Type B pancreatic cell (in vitro differentiated cells): ENCODE data around the gene OSBPL1A. TPM values are rescaled to one million over a fixed set of nuclear protein-coding genes. Genes with fewer than 3 reads are reported as not detected.

ENCODE experiments used
- DNase-seq: peaks from one replicate; pipeline ENCODE4 v3.0.0; 2021; ENCODE audit warnings: mixed read lengths; ENCODE audit not compliant: unreplicated experiment; ENCODE audit errors: extremely low spot score
- H3K27ac Mint-ChIP-seq: 2 replicates; pipeline ENCODE4 v1.8.0; 2021; ENCODE audit warnings: mild to moderate bottlenecking, mixed read lengths
- H3K27me3 Mint-ChIP-seq: 2 replicates; pipeline ENCODE4 v1.8.0; 2021; ENCODE audit warnings: mixed read lengths
- H3K36me3 Mint-ChIP-seq: 2 replicates; pipeline ENCODE4 v1.8.0; 2021; ENCODE audit warnings: mixed read lengths
- H3K4me1 Mint-ChIP-seq: one replicate; pipeline ENCODE4 v1.8.0; 2021; ENCODE audit warnings: mixed read lengths; ENCODE audit not compliant: unreplicated experiment
- H3K4me3 Mint-ChIP-seq: 2 replicates; pipeline ENCODE4 v1.8.0; 2021; ENCODE audit warnings: mild to moderate bottlenecking, mixed read lengths
- H3K9me3 Mint-ChIP-seq: 2 replicates; pipeline ENCODE4 v1.8.0; 2021; ENCODE audit warnings: mixed read lengths
- total RNA-seq: library from RNA; stranded (reverse); gene quantifications from 2 replicates; pipeline ENCODE4 v1.2.1, GENCODE V29; 2021; ENCODE audit warnings: low replicate concordance
- TF ChIP-seq, protein P1 (sequence below): fragments of 200-600 bp; sonication (generic); conservative IDR thresholded peaks from 2 replicates; pipeline ENCODE4 v1.5.0; 2021; ENCODE audit warnings: antibody characterized with exemption, mild to moderate bottlenecking

OSBPL1A gene
- total RNA-seq, 1 donor from 2014 or later: 42.7 TPM

DNA sequence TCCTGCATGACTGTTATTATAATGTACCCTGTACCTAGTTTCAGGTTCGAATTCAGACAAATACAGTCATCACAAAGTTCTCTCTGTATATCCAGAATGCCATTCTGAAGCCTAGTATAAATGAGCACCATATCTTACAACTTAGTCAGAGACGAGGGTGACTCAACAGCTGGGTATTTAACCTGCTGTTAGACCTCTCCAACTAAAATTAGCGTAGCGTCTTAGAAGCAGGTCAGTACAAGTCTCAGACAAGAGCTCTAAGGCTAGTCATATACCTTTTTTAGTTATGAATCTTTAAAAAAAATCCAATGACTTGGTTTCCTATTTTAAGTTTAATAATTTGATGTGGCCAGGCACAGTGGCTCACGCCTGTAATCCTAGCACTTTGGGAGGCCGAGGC is 184.7 kb downstream of the OSBPL1A start:
- H3K4me3 Mint-ChIP-seq: no peak overlapping the region
- H3K27me3 Mint-ChIP-seq: no peaks in the 10 kb centered on the region
- H3K36me3 Mint-ChIP-seq: peaks cover 8% of the 10 kb centered on the region
- DNase-seq: no peak
- peaks cover 3% of the 10 kb centered on the region for H3K9me3 Mint-ChIP-seq
- TF ChIP-seq, protein P1, sequence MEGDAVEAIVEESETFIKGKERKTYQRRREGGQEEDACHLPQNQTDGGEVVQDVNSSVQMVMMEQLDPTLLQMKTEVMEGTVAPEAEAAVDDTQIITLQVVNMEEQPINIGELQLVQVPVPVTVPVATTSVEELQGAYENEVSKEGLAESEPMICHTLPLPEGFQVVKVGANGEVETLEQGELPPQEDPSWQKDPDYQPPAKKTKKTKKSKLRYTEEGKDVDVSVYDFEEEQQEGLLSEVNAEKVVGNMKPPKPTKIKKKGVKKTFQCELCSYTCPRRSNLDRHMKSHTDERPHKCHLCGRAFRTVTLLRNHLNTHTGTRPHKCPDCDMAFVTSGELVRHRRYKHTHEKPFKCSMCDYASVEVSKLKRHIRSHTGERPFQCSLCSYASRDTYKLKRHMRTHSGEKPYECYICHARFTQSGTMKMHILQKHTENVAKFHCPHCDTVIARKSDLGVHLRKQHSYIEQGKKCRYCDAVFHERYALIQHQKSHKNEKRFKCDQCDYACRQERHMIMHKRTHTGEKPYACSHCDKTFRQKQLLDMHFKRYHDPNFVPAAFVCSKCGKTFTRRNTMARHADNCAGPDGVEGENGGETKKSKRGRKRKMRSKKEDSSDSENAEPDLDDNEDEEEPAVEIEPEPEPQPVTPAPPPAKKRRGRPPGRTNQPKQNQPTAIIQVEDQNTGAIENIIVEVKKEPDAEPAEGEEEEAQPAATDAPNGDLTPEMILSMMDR: no peak
- no peak overlapping the region for H3K27ac Mint-ChIP-seq
- peaks cover 24% of the 10 kb centered on the region for H3K4me1 Mint-ChIP-seq

DNA sequence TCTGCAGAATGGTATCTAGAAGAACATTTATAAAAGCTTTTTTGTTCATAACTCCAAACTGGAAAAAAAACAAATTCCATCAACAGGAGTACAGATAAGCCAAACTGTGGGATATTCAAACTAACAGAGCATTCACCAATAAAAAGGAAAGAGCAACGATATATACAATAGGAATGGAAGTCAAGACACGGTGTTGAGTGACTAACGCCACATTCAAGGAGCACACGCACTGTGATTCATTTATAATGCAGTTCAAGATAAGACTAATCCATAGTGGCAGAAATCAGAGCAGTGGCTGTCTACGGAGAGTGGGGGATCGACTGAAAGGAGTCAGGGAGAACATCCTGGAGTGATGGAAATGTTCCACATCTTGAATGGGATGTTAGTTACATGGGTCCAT is 188.1 kb downstream of the OSBPL1A start:
- Mint-ChIP-seq H3K4me3 (no peak overlapping the region), H3K27ac (no peak overlapping the region), H3K9me3 (no peaks in the 10 kb centered on the region), H3K36me3 (peaks cover 5% of the 10 kb centered on the region), H3K27me3 (no peaks in the 10 kb centered on the region), H3K4me1 (peaks cover 11% of the 10 kb centered on the region)
- TF ChIP-seq, protein P1: no peak
- no peak for DNase-seq

DNA sequence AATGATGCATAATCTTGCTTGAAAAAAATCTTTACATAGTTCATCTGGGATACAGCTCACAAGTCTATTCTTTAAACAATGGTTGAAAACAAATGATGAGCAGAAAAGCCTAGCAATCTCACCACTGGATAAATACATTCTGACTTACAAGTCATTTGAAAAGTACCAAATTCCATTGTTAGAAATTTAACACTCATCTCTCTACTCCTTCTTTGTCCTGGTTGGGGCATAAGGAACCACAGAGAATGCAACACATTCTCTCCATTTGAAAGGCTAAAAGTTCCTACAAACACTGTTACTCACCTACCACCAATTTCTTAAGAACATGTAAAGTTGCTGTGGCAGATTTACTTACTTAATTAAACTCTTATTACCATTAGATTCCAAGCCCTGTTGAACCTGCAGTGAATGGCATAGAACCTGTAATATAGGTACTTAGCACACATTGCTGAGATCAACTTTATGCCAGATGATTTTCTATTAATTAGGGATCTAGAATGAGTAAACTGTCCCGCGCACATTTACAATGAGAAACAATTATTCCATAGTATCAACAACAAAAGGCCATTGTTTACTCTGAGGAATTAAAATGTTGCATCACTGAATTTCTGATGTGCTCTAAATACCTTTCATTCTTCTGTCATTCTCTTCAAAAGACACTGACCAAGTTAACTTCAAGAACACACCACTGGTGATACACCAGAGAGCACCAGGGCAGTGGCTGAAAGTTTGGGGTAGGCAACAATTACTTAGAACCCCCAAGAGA is 189.2 kb downstream of the OSBPL1A start:
- H3K27ac Mint-ChIP-seq: no peak overlapping the region
- no peak for DNase-seq
- H3K36me3 Mint-ChIP-seq: peaks cover 5% of the 10 kb centered on the region
- TF ChIP-seq, protein P1: no peak
- H3K4me3 Mint-ChIP-seq: no peak overlapping the region
- H3K27me3 Mint-ChIP-seq: no peaks in the 10 kb centered on the region
- H3K9me3 Mint-ChIP-seq: no peaks in the 10 kb centered on the region
- peaks cover 4% of the 10 kb centered on the region for H3K4me1 Mint-ChIP-seq

DNA sequence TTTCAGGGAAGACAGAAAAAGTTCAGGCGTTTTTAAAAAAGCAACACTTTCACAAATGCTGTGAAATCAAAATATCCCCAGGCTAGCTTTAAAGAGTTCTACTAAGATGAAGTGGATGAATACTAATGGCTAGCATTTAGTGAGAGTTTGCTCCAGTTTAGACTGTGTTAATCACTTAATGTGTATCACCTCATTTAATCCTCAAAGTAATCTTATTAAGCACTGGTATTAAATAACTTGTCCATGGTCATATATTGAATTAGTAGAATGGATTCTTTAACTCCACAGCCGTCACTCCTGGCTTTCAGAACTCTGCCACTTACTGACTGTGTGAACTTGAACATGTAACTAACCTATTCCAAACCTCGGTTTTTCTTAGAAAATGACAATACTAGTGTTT is 192.7 kb downstream of the OSBPL1A start:
- Mint-ChIP-seq H3K9me3 (no peaks in the 10 kb centered on the region), H3K4me3 (no peak overlapping the region), H3K27me3 (no peaks in the 10 kb centered on the region), H3K36me3 (peaks cover 8% of the 10 kb centered on the region), H3K27ac (no peak overlapping the region), H3K4me1 (peaks cover 11% of the 10 kb centered on the region)
- TF ChIP-seq, protein P1: no peak
- DNase-seq: no peak

DNA sequence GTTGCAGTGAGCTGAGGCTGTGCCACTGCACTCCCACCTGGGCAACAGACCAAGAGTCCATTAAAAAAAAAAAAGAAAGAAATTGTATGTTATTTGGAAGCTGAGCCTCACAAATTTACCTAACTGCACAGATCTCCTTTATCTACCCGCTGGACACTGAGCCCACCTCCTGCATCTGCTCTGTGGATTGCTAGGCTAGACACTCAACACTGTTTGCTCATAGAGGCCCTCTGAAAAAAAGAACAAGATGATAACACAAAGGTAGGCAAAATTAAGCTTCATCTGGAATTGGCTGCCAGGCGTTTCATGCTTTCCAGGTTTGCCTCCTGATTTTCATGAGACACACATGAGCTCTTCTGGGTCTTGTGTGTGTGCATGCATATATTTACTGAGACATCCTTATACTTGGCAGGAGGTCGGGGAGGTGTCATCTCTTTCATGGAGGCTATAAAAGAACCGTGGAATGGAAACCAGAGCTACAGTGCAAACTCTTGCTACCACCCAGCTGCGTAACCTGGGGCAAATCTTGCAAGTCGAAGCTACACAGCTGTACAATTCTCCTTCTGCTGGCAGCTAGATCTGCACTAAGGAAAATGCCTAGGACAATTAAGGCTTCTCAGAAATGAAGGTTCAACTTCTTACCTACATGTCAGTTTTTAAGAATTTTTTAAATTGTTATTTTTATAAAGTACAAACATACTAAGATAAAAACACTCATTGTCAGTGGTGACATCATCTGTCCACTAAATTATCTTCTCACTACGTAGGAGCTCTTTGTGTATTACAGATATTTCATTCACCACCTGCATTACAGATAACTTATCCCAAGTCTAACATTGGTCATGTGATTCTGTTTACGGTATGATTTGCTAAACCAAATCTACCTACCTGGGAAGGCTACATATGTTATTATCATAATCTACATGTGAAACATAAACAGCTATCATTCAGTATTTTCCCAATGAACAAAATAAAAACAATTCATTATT is 195.6 kb downstream of the OSBPL1A start:
- TF ChIP-seq, protein P1: no peak
- Mint-ChIP-seq H3K27me3 (no peaks in the 10 kb centered on the region), H3K36me3 (peaks cover 3% of the 10 kb centered on the region), H3K4me1 (peaks cover 16% of the 10 kb centered on the region), H3K27ac (no peak overlapping the region), H3K4me3 (no peak overlapping the region), H3K9me3 (no peaks in the 10 kb centered on the region)
- DNase-seq: no peak
